H9 (cell line): ENCODE results near the gene CACNG6. TPM values are rescaled to one million over a fixed set of nuclear protein-coding genes. Genes with fewer than 3 reads are reported as not detected.

Experiments
- DNase-seq: peaks from one replicate; pipeline ENCODE4 v3.0.0-alpha.2; 2017
- H2AFZ ChIP-seq: one replicate; pipeline ENCODE4 v1.6.1; 2013; ENCODE audit warnings: mild to moderate bottlenecking, low read length, control low read depth, moderate library complexity
- H2AK5ac ChIP-seq: 2 replicates; pipeline ENCODE4 v1.6.1; 2013; ENCODE audit warnings: low read length, control low read depth, mixed read lengths; ENCODE audit not compliant: insufficient read length
- H2BK120ac ChIP-seq: one replicate; pipeline ENCODE4 v1.6.1; 2013; ENCODE audit warnings: low read depth, mild to moderate bottlenecking, low read length, control low read depth, inconsistent platforms; ENCODE audit not compliant: poor library complexity, severe bottlenecking
- H2BK12ac ChIP-seq: 2 replicates; pipeline ENCODE4 v1.6.1; 2013; ENCODE audit warnings: low read length, control low read depth, mixed read lengths, low read depth; ENCODE audit not compliant: insufficient read length
- H2BK15ac ChIP-seq: 2 replicates; pipeline ENCODE4 v1.6.1; 2013; ENCODE audit warnings: low read depth, low read length, control low read depth
- H2BK20ac ChIP-seq: one replicate; pipeline ENCODE4 v1.6.1; 2013; ENCODE audit warnings: low read depth, mild to moderate bottlenecking, low read length, control low read depth, inconsistent platforms; ENCODE audit not compliant: poor library complexity, severe bottlenecking
- H2BK5ac ChIP-seq: 2 replicates; pipeline ENCODE4 v1.6.1; 2013; ENCODE audit warnings: low read length, control low read depth, mixed read lengths; ENCODE audit not compliant: insufficient read length
- H3K14ac ChIP-seq: 2 replicates; pipeline ENCODE4 v1.6.1; 2013; ENCODE audit warnings: low read length, control low read depth; ENCODE audit not compliant: insufficient read depth
- H3K18ac ChIP-seq: 2 replicates; pipeline ENCODE4 v1.6.1; 2013; ENCODE audit warnings: low read depth, mild to moderate bottlenecking, mixed read lengths, low read length, control low read depth; ENCODE audit not compliant: insufficient read length
- H3K23ac ChIP-seq: 2 replicates; pipeline ENCODE4 v1.6.1; 2013; ENCODE audit warnings: low read length, control low read depth, mixed read lengths, low read depth; ENCODE audit not compliant: insufficient read length
- H3K23me2 ChIP-seq: 2 replicates; pipeline ENCODE4 v1.6.1; 2013; ENCODE audit warnings: low read depth, mild to moderate bottlenecking, mixed read lengths, low read length, control low read depth; ENCODE audit not compliant: insufficient read length, poor library complexity, severe bottlenecking
- H3K27ac ChIP-seq: 2 replicates; pipeline ENCODE4 v1.5.1; 2013; ENCODE audit warnings: low read length, control low read depth, mixed read lengths, low read depth; ENCODE audit not compliant: insufficient read length
- H3K27me3 ChIP-seq: 2 replicates; pipeline ENCODE4 v1.6.1; 2013; ENCODE audit warnings: low read length, control low read depth, inconsistent platforms; ENCODE audit not compliant: insufficient read depth
- H3K4ac ChIP-seq: 2 replicates; pipeline ENCODE4 v1.6.1; 2013; ENCODE audit warnings: low read depth, mild to moderate bottlenecking, control low read depth, inconsistent platforms, low read length, moderate library complexity
- H3K4me1 ChIP-seq: 2 replicates; pipeline ENCODE4 v1.6.1; 2013; ENCODE audit warnings: low read length, control low read depth, inconsistent platforms; ENCODE audit not compliant: insufficient read depth
- H3K4me2 ChIP-seq: 2 replicates; pipeline ENCODE4 v1.6.1; 2013; ENCODE audit warnings: low read length, control low read depth, mixed read lengths; ENCODE audit not compliant: insufficient read length, insufficient read depth
- H3K56ac ChIP-seq: 2 replicates; pipeline ENCODE4 v1.6.1; 2013; ENCODE audit warnings: low read depth, mild to moderate bottlenecking, mixed read lengths, low read length, control low read depth; ENCODE audit not compliant: insufficient read length
- H3K79me1 ChIP-seq: 2 replicates; pipeline ENCODE4 v1.6.1; 2013; ENCODE audit warnings: low read depth, mild to moderate bottlenecking, moderate library complexity, low read length, control low read depth, inconsistent platforms; ENCODE audit not compliant: insufficient read depth, poor library complexity, severe bottlenecking
- H3K79me2 ChIP-seq: 2 replicates; pipeline ENCODE4 v1.6.1; 2013; ENCODE audit warnings: low read length, control low read depth, inconsistent platforms; ENCODE audit not compliant: insufficient read depth
- H3K9ac ChIP-seq: 2 replicates; pipeline ENCODE4 v1.6.1; 2013; ENCODE audit warnings: low read length, control low read depth, mixed read lengths; ENCODE audit not compliant: insufficient read length; ENCODE audit errors: extremely low read depth
- H3K9me3 ChIP-seq: one replicate; pipeline ENCODE4 v1.6.1; 2013; ENCODE audit warnings: low read depth, low read length, inconsistent platforms; ENCODE audit not compliant: control insufficient read depth
- H3T11ph ChIP-seq: one replicate; pipeline ENCODE4 v1.6.1; 2013; ENCODE audit warnings: mild to moderate bottlenecking, low read length, control low read depth, inconsistent platforms
- H4K20me1 ChIP-seq: one replicate; pipeline ENCODE4 v1.6.1; 2013; ENCODE audit not compliant: control insufficient read depth, insufficient read length, insufficient read depth
- H4K5ac ChIP-seq: 2 replicates; pipeline ENCODE4 v1.6.1; 2013; ENCODE audit warnings: low read depth, mild to moderate bottlenecking, mixed read lengths, low read length, control low read depth; ENCODE audit not compliant: insufficient read length
- H4K8ac ChIP-seq: replicated peaks from 2 replicates; pipeline ENCODE4 v1.6.1; 2013; ENCODE audit warnings: low read length, control low read depth, mixed read lengths, low read depth; ENCODE audit not compliant: insufficient read length
- H4K91ac ChIP-seq: 2 replicates; pipeline ENCODE4 v1.6.1; 2013; ENCODE audit warnings: low read depth, mild to moderate bottlenecking, moderate library complexity, mixed read lengths, low read length, control low read depth; ENCODE audit not compliant: insufficient read length
- H3K27ac Mint-ChIP-seq, 3 experiments: 2 replicates in 2 of 3; 3 replicates in 1 of 3; pipeline ENCODE4 v1.8.0; 2020 to 2021; ENCODE audit warnings: mixed read lengths in 3 of 3, mild to moderate bottlenecking in 1 of 3, moderate library complexity in 1 of 3
- H3K27me3 Mint-ChIP-seq: 2 replicates; pipeline ENCODE4 v1.8.0; 2021; ENCODE audit warnings: low read depth, mild to moderate bottlenecking, moderate library complexity, mixed read lengths
- H3K36me3 Mint-ChIP-seq, 3 experiments: 2 replicates in 2 of 3; 3 replicates in 1 of 3; pipeline ENCODE4 v1.8.0; 2020 to 2021; ENCODE audit warnings: low read depth in 3 of 3, mixed read lengths in 3 of 3; ENCODE audit not compliant: insufficient read depth in 1 of 3
- H3K4me1 Mint-ChIP-seq, 2 experiments: 2 replicates each; pipeline ENCODE4 v1.8.0; 2020; ENCODE audit warnings: mixed read lengths in 2 of 2
- H3K4me3 Mint-ChIP-seq, 2 experiments: 2 replicates in 1 of 2; 3 replicates in 1 of 2; pipeline ENCODE4 v1.8.0; 2020 to 2021; ENCODE audit warnings: mild to moderate bottlenecking in 2 of 2, mixed read lengths in 2 of 2, moderate library complexity in 1 of 2
- H3K9me3 Mint-ChIP-seq, 2 experiments: 2 replicates in 1 of 2; 3 replicates in 1 of 2; pipeline ENCODE4 v1.8.0; 2020; ENCODE audit warnings: mild to moderate bottlenecking in 2 of 2, mixed read lengths in 2 of 2, moderate library complexity in 1 of 2
- WGBS: extraction: QIAGEN DNeasy Blood & Tissue Kit; methylation state at CpG from one replicate; pipeline ENCODE4 v1.1.7; 2013; ENCODE audit warnings: missing lambda C conversion rate, low lambda C conversion rate, mixed read lengths; ENCODE audit not compliant: insufficient read length; ENCODE audit errors: extremely low coverage; 5-methylcytosine and 5-hydroxymethylcytosine counted together
- total RNA-seq: library from RNA; stranded (reverse); gene quantifications from 2 replicates; pipeline ENCODE4 v1.2.1, GENCODE V29; 2021
- TF ChIP-seq, protein P1 (sequence below): fragments of 200-600 bp; sonication (generic); conservative IDR thresholded peaks from 3 replicates; pipeline ENCODE4 v1.8.0; 2021; ENCODE audit warnings: antibody characterized with exemption, mild to moderate bottlenecking

Gene CACNG6
- total RNA-seq, 1 experiment from 2014 or later = 1.6 TPM

DNA sequence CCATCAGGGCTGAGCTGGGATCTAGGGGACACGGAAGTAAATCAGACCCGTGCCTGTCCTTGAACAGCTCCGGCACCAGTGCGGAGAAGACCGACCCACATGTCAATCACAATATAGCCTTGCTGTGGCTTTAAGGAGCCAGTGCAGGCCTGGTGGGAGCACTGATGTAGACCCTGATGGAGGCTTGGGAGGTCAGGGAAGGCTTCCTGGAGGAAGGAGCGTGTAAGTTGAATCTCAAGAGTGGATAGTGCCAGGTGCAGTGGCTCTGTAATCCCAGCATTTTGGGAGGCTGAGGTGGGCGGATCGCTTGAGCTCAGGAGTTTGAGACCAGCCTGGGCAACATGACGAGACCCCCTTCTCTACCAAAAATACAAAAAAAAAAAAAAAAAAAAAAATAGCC is 39.5 kb upstream of the CACNG6 start:
- Histone ChIP-seq H3K4ac (no peak overlapping the region), H3K14ac (no peak overlapping the region; the same call in 1 of the 2 replicates), H4K8ac (no peak overlapping the region), H3K18ac (no peak overlapping the region), H3K27ac (no peak overlapping the region), H2BK120ac (no peak overlapping the region), H2BK5ac (no peak overlapping the region), H4K5ac (no peak overlapping the region), H3T11ph (no peak overlapping the region), H3K4me2 (no peak overlapping the region), H2BK12ac (no peak overlapping the region), H2BK20ac (no peak overlapping the region), H3K23ac (no peak overlapping the region), H2BK15ac (no peak overlapping the region), H3K56ac (no peak overlapping the region), H4K91ac (no peak overlapping the region), H3K4me1 (no peaks in the 10 kb centered on the region; the same call in none of the 2 replicates), H3K9me3 (no peaks in the 10 kb centered on the region), H3K27me3 (no peaks in the 10 kb centered on the region), H3K79me1 (no peaks in the 10 kb centered on the region), H3K23me2 (no peaks in the 10 kb centered on the region), H3K9ac (no peak overlapping the region), H2AK5ac (no peak overlapping the region), H3K79me2 (no peaks in the 10 kb centered on the region), H4K20me1 (no peaks in the 10 kb centered on the region), H2AFZ (no peak overlapping the region)
- H3K27me3 Mint-ChIP-seq = peaks cover 11% of the 10 kb centered on the region
- H3K4me3 Mint-ChIP-seq = no peak overlapping the region
- no CpG with 5 or more reads among the region's 9 CpGs for WGBS
- H3K4me1 Mint-ChIP-seq = peaks cover 16 to 35% of the 10 kb centered on the region in 2 experiments
- no peak for DNase-seq
- H3K27ac Mint-ChIP-seq = peak overlapping the region in 2 of 3 experiments; percentile 1 to 30; a peak in 2 of 7 replicates
- TF ChIP-seq, protein P1, sequence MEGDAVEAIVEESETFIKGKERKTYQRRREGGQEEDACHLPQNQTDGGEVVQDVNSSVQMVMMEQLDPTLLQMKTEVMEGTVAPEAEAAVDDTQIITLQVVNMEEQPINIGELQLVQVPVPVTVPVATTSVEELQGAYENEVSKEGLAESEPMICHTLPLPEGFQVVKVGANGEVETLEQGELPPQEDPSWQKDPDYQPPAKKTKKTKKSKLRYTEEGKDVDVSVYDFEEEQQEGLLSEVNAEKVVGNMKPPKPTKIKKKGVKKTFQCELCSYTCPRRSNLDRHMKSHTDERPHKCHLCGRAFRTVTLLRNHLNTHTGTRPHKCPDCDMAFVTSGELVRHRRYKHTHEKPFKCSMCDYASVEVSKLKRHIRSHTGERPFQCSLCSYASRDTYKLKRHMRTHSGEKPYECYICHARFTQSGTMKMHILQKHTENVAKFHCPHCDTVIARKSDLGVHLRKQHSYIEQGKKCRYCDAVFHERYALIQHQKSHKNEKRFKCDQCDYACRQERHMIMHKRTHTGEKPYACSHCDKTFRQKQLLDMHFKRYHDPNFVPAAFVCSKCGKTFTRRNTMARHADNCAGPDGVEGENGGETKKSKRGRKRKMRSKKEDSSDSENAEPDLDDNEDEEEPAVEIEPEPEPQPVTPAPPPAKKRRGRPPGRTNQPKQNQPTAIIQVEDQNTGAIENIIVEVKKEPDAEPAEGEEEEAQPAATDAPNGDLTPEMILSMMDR = no peak
- peaks cover 0 to 3% of the 10 kb centered on the region in 2 experiments; a peak in 1 of 5 replicates for H3K9me3 Mint-ChIP-seq
- H3K36me3 Mint-ChIP-seq = peaks cover 0 to 4% (median 0%) of the 10 kb centered on the region in 3 experiments; a peak in 1 of 7 replicates
